ENCODE data around the gene ARID5A.
"Not testable (repeated sequence)": the region's sequence is repeated elsewhere in the genome, so short reads cannot be mapped to it uniquely, and the experiment has no call there.

ARID5A gene

DNA sequence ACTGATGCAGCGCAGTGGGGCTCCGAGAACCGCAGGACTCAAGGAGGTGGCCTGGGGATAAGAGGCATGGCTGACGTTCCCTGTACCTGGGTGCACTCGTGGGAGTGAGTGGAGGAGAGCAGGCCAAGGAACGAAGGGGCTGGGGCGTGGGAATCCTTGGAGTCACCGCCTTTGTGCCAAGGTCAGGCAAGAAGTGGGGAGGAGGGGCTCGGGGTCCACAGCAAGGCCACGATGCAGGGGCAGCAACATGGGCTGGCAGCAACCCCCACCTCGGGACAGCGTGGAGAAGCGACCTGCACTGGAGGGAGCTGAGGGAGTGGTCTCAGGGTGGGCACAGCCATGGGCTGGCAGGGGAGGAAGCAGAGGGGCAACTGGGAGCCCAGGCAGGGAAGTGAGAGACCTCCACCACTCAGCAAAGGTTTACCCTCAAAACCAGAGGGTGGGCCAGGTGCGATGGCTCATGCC lies 18.6 kb downstream of the ARID5A start:
- DNase-seq (ENCODE audit: extremely low read depth, low read depth), result no peak
- TF ChIP-seq, protein P1, sequence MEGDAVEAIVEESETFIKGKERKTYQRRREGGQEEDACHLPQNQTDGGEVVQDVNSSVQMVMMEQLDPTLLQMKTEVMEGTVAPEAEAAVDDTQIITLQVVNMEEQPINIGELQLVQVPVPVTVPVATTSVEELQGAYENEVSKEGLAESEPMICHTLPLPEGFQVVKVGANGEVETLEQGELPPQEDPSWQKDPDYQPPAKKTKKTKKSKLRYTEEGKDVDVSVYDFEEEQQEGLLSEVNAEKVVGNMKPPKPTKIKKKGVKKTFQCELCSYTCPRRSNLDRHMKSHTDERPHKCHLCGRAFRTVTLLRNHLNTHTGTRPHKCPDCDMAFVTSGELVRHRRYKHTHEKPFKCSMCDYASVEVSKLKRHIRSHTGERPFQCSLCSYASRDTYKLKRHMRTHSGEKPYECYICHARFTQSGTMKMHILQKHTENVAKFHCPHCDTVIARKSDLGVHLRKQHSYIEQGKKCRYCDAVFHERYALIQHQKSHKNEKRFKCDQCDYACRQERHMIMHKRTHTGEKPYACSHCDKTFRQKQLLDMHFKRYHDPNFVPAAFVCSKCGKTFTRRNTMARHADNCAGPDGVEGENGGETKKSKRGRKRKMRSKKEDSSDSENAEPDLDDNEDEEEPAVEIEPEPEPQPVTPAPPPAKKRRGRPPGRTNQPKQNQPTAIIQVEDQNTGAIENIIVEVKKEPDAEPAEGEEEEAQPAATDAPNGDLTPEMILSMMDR (IDR thresholded peaks at IDR 0.05; ENCODE audit: low read depth, low read length), result no peak

- DNase-seq (ENCODE audit: extremely low read depth, low read depth), result no peak
- TF ChIP-seq, protein P1 (IDR thresholded peaks at IDR 0.05; ENCODE audit: low read depth, low read length), result no peak
These were observed 20.1 kb downstream of the ARID5A start for GRCh38 chr2:96556441-96557330.

- not testable (repeated sequence) for DNase-seq (ENCODE audit: extremely low read depth, low read depth)
These were observed 20.9 kb downstream of the ARID5A start for GRCh38 chr2:96557421-96557820.

DNA sequence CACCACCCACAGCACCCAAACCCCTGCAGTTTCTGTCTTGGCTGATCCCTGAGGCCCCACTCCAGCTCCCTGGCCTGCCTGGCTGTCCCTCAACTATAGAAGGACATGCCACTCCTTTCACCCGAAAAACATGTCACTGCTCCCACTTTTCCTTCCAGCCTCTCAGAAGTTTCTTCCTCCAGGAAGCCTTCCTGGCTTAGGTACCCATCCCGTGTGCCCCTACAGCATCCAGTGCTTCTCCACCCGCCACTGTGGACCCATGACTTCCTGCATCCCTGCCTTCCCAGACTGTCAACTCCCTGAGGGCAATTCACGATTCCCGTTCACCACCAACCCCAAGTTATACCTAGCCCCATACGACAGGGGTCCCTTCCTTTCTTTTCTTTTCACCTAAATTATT lies 21.5 kb downstream of the ARID5A start:
- TF ChIP-seq, protein P1 (IDR thresholded peaks at IDR 0.05; ENCODE audit: low read depth, low read length), result no peak
- no peak for DNase-seq (ENCODE audit: extremely low read depth, low read depth)

- DNase-seq (ENCODE audit: extremely low read depth, low read depth), result no peak
- TF ChIP-seq, protein P1 (IDR thresholded peaks at IDR 0.05; ENCODE audit: low read depth, low read length), result no peak
These were observed 21.9 kb downstream of the ARID5A start for GRCh38 chr2:96558485-96558884.

- DNase-seq (ENCODE audit: extremely low read depth, low read depth), result no peak
- TF ChIP-seq, protein P1 (IDR thresholded peaks at IDR 0.05; ENCODE audit: low read depth, low read length), result no peak
These were observed 27.5 kb downstream of the ARID5A start for GRCh38 chr2:96564026-96564425.

DNA sequence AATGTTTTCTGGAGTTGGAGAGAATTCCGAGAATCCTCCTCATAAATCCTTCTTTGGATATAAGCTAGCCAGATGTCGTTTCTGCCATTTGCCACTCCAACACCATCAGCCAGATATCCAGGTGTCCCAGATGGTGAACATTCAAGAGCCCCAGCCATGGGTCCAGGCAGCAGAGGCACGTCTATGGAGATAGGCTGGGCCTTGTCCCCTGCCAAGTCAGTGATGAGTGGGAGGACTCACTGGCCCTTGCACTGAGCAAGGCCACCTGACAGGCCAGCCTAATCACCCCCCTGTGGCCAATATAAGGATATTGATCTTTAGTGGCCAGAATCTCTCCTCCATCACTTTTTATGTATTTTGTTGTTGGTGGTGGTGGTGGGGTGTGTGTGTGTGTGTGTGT lies 28.0 kb downstream of the ARID5A start:
- no peak for DNase-seq (ENCODE audit: extremely low read depth, low read depth)
- TF ChIP-seq, protein P1 (IDR thresholded peaks at IDR 0.05; ENCODE audit: low read depth, low read length), result no peak

Data from AG09319 (cell line).